ENCODE data around the gene EVI5. TPM values are rescaled to one million over a fixed set of nuclear protein-coding genes. Genes with fewer than 3 reads are reported as not detected.
"Not testable (repeated sequence)": the region's sequence is repeated elsewhere in the genome, so short reads cannot be mapped to it uniquely, and the experiment has no call there.

The EVI5 gene
- total RNA-seq, 1 experiment from 2014 or later = 23.2 TPM

- POLR2A ChIA-PET = no interaction called here
These were observed 48.5 kb downstream of the EVI5 start for GRCh38 chr1:92736395-92736794.

GRCh38 chr1:92730476-92730875, 54.4 kb downstream of the EVI5 start:
- TF ChIP-seq CTCF (IDR thresholded peaks at IDR 0.05; ENCODE audit: unreplicated experiment) = no peak
- Mint-ChIP-seq H3K27me3 (ENCODE audit: insufficient read depth, unreplicated experiment) (no peaks in the 10 kb centered on the region), H3K27ac (ENCODE audit: low read depth, unreplicated experiment) (no peak overlapping the region), H3K4me3 (ENCODE audit: unreplicated experiment) (no peak overlapping the region), H3K9me3 (ENCODE audit: unreplicated experiment) (no peaks in the 10 kb centered on the region), H3K36me3 (ENCODE audit: insufficient read depth, unreplicated experiment) (no peaks in the 10 kb centered on the region), H3K4me1 (ENCODE audit: insufficient read depth, unreplicated experiment) (no peaks in the 10 kb centered on the region)
- BruUV-seq (replicated peaks) = no TSS peak
- POLR2A ChIA-PET = no interaction called here
- no peak for DNase-seq (ENCODE audit: unreplicated experiment)
- intact Hi-C loops (cut with micrococcal nuclease) = no loop called here
- CTCF ChIA-PET = interaction anchor here (0.6 to 1.1 kb wide), 3 partner anchors 18 to 133 kb away, joined by 3 to 5 read pairs (median 3); no protein-coding TSS in a partner anchor

More at GRCh38 chr1:92736395-92736794, 48.5 kb downstream of the EVI5 start:
- peak; percentile 23 for DNase-seq (ENCODE audit: unreplicated experiment)
- Mint-ChIP-seq H3K4me1 (ENCODE audit: insufficient read depth, unreplicated experiment) (peaks cover 6% of the 10 kb centered on the region), H3K27ac (ENCODE audit: low read depth, unreplicated experiment) (no peak overlapping the region), H3K27me3 (ENCODE audit: insufficient read depth, unreplicated experiment) (no peaks in the 10 kb centered on the region), H3K36me3 (ENCODE audit: insufficient read depth, unreplicated experiment) (peaks cover 4% of the 10 kb centered on the region), H3K9me3 (ENCODE audit: unreplicated experiment) (no peaks in the 10 kb centered on the region), H3K4me3 (ENCODE audit: unreplicated experiment) (no peak overlapping the region)
- TF ChIP-seq CTCF (IDR thresholded peaks at IDR 0.05; ENCODE audit: unreplicated experiment) = no peak
- CTCF ChIA-PET = interaction anchor here (0.6 to 1.9 kb wide), 11 partner anchors 10 to 740 kb away, joined by 3 to 5 read pairs (median 3); no protein-coding TSS in a partner anchor
- no TSS peak for BruUV-seq (replicated peaks)
- intact Hi-C loops (cut with micrococcal nuclease) = no loop called here

GRCh38 chr1:92728697-92729096, 56.2 kb downstream of the EVI5 start:
- no peak for TF ChIP-seq CTCF (IDR thresholded peaks at IDR 0.05; ENCODE audit: unreplicated experiment)
- Mint-ChIP-seq H3K27ac (ENCODE audit: low read depth, unreplicated experiment) (peak overlapping the region; percentile 19), H3K27me3 (ENCODE audit: insufficient read depth, unreplicated experiment) (no peaks in the 10 kb centered on the region), H3K4me1 (ENCODE audit: insufficient read depth, unreplicated experiment) (no peaks in the 10 kb centered on the region), H3K9me3 (ENCODE audit: unreplicated experiment) (no peaks in the 10 kb centered on the region), H3K36me3 (ENCODE audit: insufficient read depth, unreplicated experiment) (no peaks in the 10 kb centered on the region), H3K4me3 (ENCODE audit: unreplicated experiment) (no peak overlapping the region)
- BruUV-seq (replicated peaks) = no TSS peak
- ChIA-PET POLR2A (no interaction called here), CTCF (interaction anchor here (0.6 kb wide), 1 partner anchor 425 kb away, joined by 3 read pairs; no protein-coding TSS in a partner anchor)
- peak; percentile 61 for DNase-seq (ENCODE audit: unreplicated experiment)
- intact Hi-C loops (cut with micrococcal nuclease) = no loop called here

GRCh38 chr1:92723713-92724112, 61.2 kb downstream of the EVI5 start:
- H3K4me1 Mint-ChIP-seq (ENCODE audit: insufficient read depth, unreplicated experiment); H3K27me3 Mint-ChIP-seq (ENCODE audit: insufficient read depth, unreplicated experiment); CTCF ChIA-PET; intact Hi-C loops (cut with micrococcal nuclease); POLR2A ChIA-PET; H3K9me3 Mint-ChIP-seq (ENCODE audit: unreplicated experiment); H3K36me3 Mint-ChIP-seq (ENCODE audit: insufficient read depth, unreplicated experiment); DNase-seq (ENCODE audit: unreplicated experiment); H3K27ac Mint-ChIP-seq (ENCODE audit: low read depth, unreplicated experiment); H3K4me3 Mint-ChIP-seq (ENCODE audit: unreplicated experiment); BruUV-seq (replicated peaks): not testable (repeated sequence)

- no TSS peak for BruUV-seq (replicated peaks)
- Mint-ChIP-seq H3K4me3 (ENCODE audit: unreplicated experiment) (no peak overlapping the region), H3K9me3 (ENCODE audit: unreplicated experiment) (no peaks in the 10 kb centered on the region), H3K27me3 (ENCODE audit: insufficient read depth, unreplicated experiment) (no peaks in the 10 kb centered on the region), H3K36me3 (ENCODE audit: insufficient read depth, unreplicated experiment) (no peaks in the 10 kb centered on the region), H3K27ac (ENCODE audit: low read depth, unreplicated experiment) (no peak overlapping the region), H3K4me1 (ENCODE audit: insufficient read depth, unreplicated experiment) (no peaks in the 10 kb centered on the region)
- DNase-seq (ENCODE audit: unreplicated experiment) = no peak
- TF ChIP-seq CTCF (IDR thresholded peaks at IDR 0.05; ENCODE audit: unreplicated experiment) = no peak
- ChIA-PET CTCF (no interaction called here), POLR2A (no interaction called here)
- intact Hi-C loops (cut with micrococcal nuclease) = no loop called here
These were observed 63.0 kb downstream of the EVI5 start for GRCh38 chr1:92721886-92722285.

- CTCF ChIA-PET; intact Hi-C loops (cut with micrococcal nuclease); H3K4me1 Mint-ChIP-seq (ENCODE audit: insufficient read depth, unreplicated experiment); H3K27me3 Mint-ChIP-seq (ENCODE audit: insufficient read depth, unreplicated experiment); H3K9me3 Mint-ChIP-seq (ENCODE audit: unreplicated experiment); H3K27ac Mint-ChIP-seq (ENCODE audit: low read depth, unreplicated experiment); H3K4me3 Mint-ChIP-seq (ENCODE audit: unreplicated experiment); POLR2A ChIA-PET; DNase-seq (ENCODE audit: unreplicated experiment); H3K36me3 Mint-ChIP-seq (ENCODE audit: insufficient read depth, unreplicated experiment); BruUV-seq (replicated peaks): not testable (repeated sequence)
These were observed 63.8 kb downstream of the EVI5 start for GRCh38 chr1:92721157-92721556.

- H3K36me3 Mint-ChIP-seq (ENCODE audit: insufficient read depth, unreplicated experiment); POLR2A ChIA-PET; H3K27me3 Mint-ChIP-seq (ENCODE audit: insufficient read depth, unreplicated experiment); H3K4me3 Mint-ChIP-seq (ENCODE audit: unreplicated experiment); intact Hi-C loops (cut with micrococcal nuclease); H3K9me3 Mint-ChIP-seq (ENCODE audit: unreplicated experiment); H3K27ac Mint-ChIP-seq (ENCODE audit: low read depth, unreplicated experiment); H3K4me1 Mint-ChIP-seq (ENCODE audit: insufficient read depth, unreplicated experiment); DNase-seq (ENCODE audit: unreplicated experiment); BruUV-seq (replicated peaks): not testable (repeated sequence)
- CTCF ChIA-PET = interaction anchor here (0.5 kb wide), 1 partner anchor 130 kb away, joined by 3 read pairs; no protein-coding TSS in a partner anchor
These were observed 69.4 kb downstream of the EVI5 start for GRCh38 chr1:92715476-92715951.
